ENCODE measurements around the gene ZXDC.

The ZXDC gene

GRCh38 chr3:126413693-126414080, 62.0 kb downstream of the ZXDC start:
- no peak for DNase-seq

- DNase-seq: no peak
These were observed 62.6 kb downstream of the ZXDC start for GRCh38 chr3:126412841-126413692.

- no peak for DNase-seq
These were observed 67.6 kb downstream of the ZXDC start for GRCh38 chr3:126408099-126408498.

GRCh38 chr3:126407412-126408044, 68.2 kb downstream of the ZXDC start:
- no peak for DNase-seq

- no peak for DNase-seq
These were observed 69.0 kb downstream of the ZXDC start for GRCh38 chr3:126406389-126407296.

- DNase-seq: no peak
These were observed 72.9 kb downstream of the ZXDC start for GRCh38 chr3:126402666-126403302.

- no peak for DNase-seq
These were observed 73.5 kb downstream of the ZXDC start for GRCh38 chr3:126402178-126402577.

- no peak for DNase-seq
These were observed 74.0 kb downstream of the ZXDC start for GRCh38 chr3:126401611-126402160.

GRCh38 chr3:126399756-126400155, 75.9 kb downstream of the ZXDC start:
- DNase-seq: no peak

GRCh38 chr3:126399351-126399735, 76.3 kb downstream of the ZXDC start:
- DNase-seq: no peak

- DNase-seq: no peak
These were observed 77.0 kb downstream of the ZXDC start for GRCh38 chr3:126398423-126399350.

GRCh38 chr3:126397610-126398422, 77.9 kb downstream of the ZXDC start:
- DNase-seq: no peak

GRCh38 chr3:126396536-126396935, 79.2 kb downstream of the ZXDC start:
- DNase-seq: no peak

GRCh38 chr3:126395846-126396513, 79.7 kb downstream of the ZXDC start:
- no peak for DNase-seq

GRCh38 chr3:126394977-126395321, 80.7 kb downstream of the ZXDC start:
- no peak for DNase-seq

- no peak for DNase-seq
These were observed 81.3 kb downstream of the ZXDC start, which contains the start of gene CFAP100 for GRCh38 chr3:126394179-126394976. CFAP100 (plus strand) TSS chr3:126394909; CDS start chr3:126396001, 1,092 bp downstream.

GRCh38 chr3:126393563-126393962, 82.1 kb downstream of the ZXDC start:
- DNase-seq: no peak

- no peak for DNase-seq
These were observed 83.4 kb downstream of the ZXDC start for GRCh38 chr3:126392246-126392645.

GRCh38 chr3:126391631-126392030, 84.1 kb downstream of the ZXDC start:
- DNase-seq: no peak
